Putamen (tissue), 1 donor: ENCODE measurements around the gene DAGLA.

ENCODE experiments used
- DNase-seq: peaks from one replicate; pipeline ENCODE4 v3.0.0-alpha.2; 2016; ENCODE audit warnings: low spot score

Gene DAGLA

GRCh38 chr11:61711037-61711436 lies 30.8 kb downstream of the DAGLA start:
- DNase-seq, result no peak

GRCh38 chr11:61711498-61711897 lies 31.3 kb downstream of the DAGLA start:
- no peak for DNase-seq

GRCh38 chr11:61712314-61712713 lies 32.1 kb downstream of the DAGLA start:
- DNase-seq, result no peak

DNA sequence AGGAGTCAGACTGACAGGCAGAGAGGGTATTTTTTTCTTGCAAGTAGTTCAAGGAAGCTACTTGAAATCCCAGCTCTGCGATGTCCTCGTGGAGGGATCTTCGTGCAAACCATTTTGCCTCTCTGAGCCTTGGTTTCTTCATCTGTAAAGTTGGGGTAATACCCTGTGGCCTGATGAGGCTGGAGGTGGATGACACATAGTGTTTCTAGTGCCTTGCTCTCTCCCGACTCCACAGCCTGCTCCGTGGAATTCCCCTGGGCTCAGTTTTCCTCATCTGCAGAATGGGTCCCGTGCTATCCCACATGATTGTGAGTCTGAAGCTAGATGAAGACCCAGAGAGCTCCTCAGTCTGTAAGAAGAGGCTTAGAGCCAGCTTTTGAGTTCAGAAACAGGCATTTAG lies 32.7 kb downstream of the DAGLA start:
- no peak for DNase-seq

DNA sequence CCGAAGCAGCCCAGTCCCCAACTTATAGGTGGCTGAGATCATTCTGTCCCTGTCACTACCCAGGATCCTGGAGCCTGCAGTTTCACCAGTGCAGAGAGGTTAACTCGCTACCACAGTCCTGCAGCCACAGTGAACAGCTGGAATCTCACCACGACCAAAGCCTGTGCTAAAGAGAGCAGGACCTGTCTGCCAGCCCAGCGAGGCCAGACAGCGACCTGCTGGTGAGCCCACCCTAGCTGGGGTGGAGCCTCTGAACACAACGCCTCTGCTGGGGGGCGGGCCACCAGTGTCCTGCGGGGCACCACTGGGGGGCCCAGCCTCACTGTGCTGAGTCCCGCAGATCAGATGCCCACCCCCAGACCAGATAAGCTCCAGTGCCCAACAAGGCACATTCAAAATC lies 33.3 kb downstream of the DAGLA start:
- DNase-seq, result no peak

GRCh38 chr11:61713906-61714305 lies 33.7 kb downstream of the DAGLA start:
- DNase-seq, result no peak

- no peak for DNase-seq
These were observed 34.1 kb downstream of the DAGLA start for GRCh38 chr11:61714316-61714715.

DNA sequence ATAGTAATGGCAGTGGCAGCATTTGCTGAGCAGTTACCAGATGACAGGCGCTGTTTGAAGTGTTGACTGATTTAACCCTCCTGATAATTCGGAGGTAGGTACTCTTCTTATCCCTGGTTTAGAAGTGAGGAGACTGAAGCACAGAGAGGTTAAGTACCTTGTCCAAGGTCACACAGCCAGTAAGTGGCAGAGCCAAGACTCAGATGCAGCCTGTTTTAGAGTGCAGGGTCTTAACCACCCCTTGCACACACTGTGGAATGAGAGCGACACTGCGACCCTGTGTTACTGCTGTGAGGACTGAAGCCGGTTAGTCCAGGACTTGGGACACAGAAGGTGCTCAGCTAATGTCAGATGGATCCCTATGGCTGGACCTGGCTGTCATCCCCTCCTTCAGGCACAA lies 34.7 kb downstream of the DAGLA start:
- DNase-seq, result no peak

- DNase-seq, result no peak
These were observed 35.7 kb downstream of the DAGLA start for GRCh38 chr11:61715867-61716266.

GRCh38 chr11:61716478-61717285 lies 36.5 kb downstream of the DAGLA start:
- no peak for DNase-seq

DNA sequence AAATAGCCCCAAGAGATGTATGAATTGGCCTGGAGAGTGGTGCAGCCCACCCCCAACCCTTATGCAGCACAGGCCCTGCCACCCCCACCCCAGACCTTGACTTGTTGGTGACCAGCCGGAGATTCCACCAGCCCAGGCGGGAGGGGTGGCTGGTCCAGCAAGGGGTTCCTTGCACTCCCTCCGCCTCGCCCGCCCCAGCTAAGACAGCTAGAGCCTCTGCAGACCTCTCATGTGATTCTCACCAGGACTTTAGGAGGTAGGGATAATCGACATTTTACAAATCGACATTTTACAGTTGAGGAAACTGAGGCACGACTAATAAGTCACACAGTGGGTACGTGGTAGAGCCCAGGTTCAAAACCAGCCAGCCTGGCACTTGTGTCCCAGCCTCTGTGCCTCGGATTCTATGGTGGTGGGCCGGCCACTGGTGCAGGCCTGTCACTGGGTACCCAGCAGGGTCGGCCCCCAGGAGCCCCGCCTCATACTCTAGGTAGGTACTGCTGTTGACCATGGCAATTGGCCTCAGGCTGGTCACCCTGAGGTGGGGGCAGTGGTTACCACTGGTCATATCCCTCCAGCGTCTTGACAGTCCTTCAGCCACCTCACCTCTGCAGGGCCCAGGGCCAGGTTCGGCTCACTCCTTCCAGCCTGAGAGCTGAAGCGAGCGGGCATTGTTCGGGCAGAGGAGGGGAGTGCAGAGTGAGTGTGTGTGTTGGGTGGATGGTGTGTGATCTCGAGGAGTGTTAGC lies 37.3 kb downstream of the DAGLA start:
- no peak for DNase-seq

DNA sequence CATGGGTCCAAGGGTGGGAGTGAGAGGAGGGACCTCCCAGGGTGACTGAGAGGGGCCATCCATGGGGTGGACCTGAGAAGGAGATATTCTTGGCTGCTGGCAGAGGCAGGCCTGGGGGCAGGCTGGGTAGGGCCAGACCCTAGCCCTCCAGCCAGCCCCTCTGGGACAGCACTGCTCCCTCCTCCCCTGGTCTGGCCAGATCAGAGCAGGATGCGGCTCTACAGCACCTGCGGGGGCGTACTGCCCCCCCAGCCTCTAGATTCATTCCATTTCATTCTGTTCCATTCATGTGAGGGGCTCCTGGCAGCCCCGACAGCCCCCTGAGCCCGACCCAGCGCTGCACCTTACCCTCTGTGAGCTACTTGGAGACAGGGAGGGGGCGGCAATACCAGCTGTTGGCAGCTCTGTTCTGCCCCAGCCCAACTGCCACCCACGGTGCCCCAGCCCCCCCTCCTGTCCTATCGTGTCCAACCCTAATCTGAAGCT lies 37.9 kb downstream of the DAGLA start:
- DNase-seq, result no peak

- no peak for DNase-seq
These were observed 38.6 kb downstream of the DAGLA start for GRCh38 chr11:61718621-61719302.

DNA sequence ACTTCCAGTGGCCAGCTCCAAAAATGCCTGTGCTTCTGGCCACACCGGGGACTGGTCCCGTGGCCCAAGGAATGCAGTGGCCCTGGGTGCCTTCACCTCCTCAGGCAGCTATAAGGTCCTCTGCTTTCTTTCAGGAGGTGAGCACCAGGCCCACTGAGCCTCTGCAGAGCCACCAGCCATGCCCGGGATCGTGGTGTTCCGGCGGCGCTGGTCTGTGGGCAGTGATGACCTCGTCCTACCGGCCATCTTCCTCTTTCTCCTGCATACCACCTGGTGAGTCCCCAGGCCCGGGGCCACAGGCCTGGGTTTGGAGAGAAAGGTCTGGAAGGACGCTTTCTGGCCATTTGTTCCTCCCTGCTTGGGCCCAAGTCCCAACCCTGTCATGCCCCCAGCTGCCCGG lies 39.8 kb downstream of the DAGLA start:
- DNase-seq, result no peak

DNA sequence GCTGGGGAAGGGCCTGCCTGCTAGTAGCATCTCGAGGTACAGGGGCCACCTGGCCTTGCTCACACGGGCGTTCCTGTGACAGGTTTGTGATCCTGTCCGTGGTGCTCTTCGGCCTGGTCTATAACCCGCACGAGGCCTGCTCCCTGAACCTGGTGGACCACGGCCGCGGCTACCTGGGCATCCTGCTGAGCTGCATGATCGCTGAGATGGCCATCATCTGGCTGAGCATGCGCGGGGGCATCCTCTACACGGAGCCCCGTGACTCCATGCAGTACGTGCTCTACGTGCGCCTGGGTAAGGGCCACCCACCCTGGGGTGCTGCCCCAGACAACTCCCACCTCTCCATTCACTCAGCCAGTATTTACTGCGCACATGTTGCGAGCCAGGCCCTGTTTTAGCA lies 40.4 kb downstream of the DAGLA start:
- no peak for DNase-seq

- DNase-seq, result no peak
These were observed 44.2 kb downstream of the DAGLA start for GRCh38 chr11:61724437-61724836.

DNA sequence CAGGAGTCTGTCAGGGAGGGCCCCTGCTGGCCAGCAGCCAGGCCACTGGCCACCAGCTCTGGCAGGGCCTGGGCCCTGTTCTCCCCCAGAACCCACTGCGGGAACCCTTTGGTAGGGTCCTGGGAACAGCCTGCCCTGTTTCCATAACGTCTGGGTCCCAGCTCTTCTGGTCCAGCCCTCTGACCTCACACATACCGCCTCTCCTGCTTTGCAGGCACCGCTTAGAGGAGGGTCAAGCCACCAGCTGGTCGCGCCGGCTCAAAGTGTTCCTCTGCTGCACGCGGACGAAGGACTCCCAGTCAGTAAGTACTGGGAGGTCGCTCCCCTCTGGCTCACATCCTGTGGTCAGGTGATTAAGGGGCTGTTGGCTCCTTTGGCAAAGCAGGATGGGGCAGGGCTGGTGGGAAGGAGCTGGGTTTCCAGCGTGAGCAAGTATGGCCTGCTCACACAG lies 45.6 kb downstream of the DAGLA start:
- DNase-seq, result no peak

DNA sequence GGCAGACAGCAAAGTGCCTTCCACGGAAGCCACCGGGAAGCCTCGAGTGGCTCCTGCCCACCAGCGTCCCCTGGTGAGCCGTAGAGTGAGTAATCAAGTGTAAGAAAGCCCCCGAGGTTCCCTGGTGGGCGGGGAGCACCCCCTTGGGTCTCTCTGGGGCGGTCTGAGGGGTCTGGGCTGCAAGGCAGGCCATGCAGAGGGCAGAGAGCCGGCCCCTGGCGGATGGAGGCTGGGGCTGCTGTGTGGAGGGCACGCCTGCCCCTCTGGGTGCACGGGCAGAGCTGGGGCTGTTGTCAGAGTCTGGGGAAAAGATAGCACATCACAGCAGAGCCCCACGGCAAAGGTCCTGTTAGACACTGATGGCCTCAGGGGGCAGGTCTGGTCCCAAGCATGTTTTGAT lies 46.6 kb downstream of the DAGLA start:
- DNase-seq, result no peak

GRCh38 chr11:61727401-61727811 lies 47.2 kb downstream of the DAGLA start:
- DNase-seq, result no peak

GRCh38 chr11:61728066-61728939 lies 48.1 kb downstream of the DAGLA start:
- DNase-seq, result no peak

DNA sequence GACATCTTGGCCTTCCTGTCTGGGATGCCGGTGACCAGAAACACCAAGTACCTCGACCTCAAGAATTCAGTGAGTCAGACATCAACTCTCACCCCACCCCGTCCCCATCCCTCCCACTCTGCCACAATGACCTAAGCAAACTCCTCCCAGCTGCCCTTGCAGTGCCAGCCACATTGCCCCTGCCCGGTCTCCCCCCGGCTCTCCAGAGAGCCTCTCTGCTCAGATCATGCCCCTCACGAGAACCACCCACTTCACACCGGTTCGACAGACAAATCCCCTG lies 48.7 kb downstream of the DAGLA start:
- DNase-seq, result no peak
